Lower lobe of right lung (tissue), 2 donors: ENCODE results near the gene RRP8. TPM values are rescaled to one million over a fixed set of nuclear protein-coding genes. Genes with fewer than 3 reads are reported as not detected.

ENCODE experiments used
- ATAC-seq, 2 donors: fragments of 200-7000 bp; cut with Tn5 transposase; one replicate each; pipeline ENCODE4 v1.9.1; 2020 to 2022; ENCODE audit warnings: mild to moderate bottlenecking in 2 of 2, moderate library complexity in 2 of 2
- DNase-seq: peaks from one replicate; pipeline ENCODE4 v3.0.0-alpha.2; 2020
- H3K27ac ChIP-seq: fragments of 200-600 bp; one replicate; pipeline ENCODE4 v1.8.0; 2022
- H3K27me3 ChIP-seq: fragments of 200-600 bp; one replicate; pipeline ENCODE4 v1.8.0; 2022; ENCODE audit warnings: low read depth
- H3K36me3 ChIP-seq: fragments of 200-600 bp; one replicate; pipeline ENCODE4 v1.8.0; 2022; ENCODE audit warnings: mild to moderate bottlenecking
- H3K4me1 ChIP-seq: fragments of 200-600 bp; one replicate; pipeline ENCODE4 v1.8.0; 2022
- H3K4me3 ChIP-seq: fragments of 200-600 bp; one replicate; pipeline ENCODE4 v1.8.0; 2022; ENCODE audit warnings: mild to moderate bottlenecking
- H3K9me3 ChIP-seq: fragments of 200-600 bp; one replicate; pipeline ENCODE4 v1.8.0; 2022
- intact Hi-C: fragments of 100-400 bp; cut with DNase I; formaldehyde crosslinking; loops from one replicate; pipeline ENCODE4 v1.11.0; 2022
- total RNA-seq: library from RNA; stranded (reverse); fragmentation: NEBNext Ultra II Directional; extraction: Animal tissue kit (Norgen Biotek cat#: 25700); gene quantifications from one replicate; pipeline ENCODE4 v1.2.1, GENCODE V29; 2021
- TF ChIP-seq, protein P1 (sequence below): fragments of 200-600 bp; IDR thresholded peaks from one replicate; pipeline ENCODE4 v1.8.0; 2022; ENCODE audit warnings: antibody characterized with exemption, mild to moderate bottlenecking
- donor health status: DM: no; HTN: yes; CAD: no; lungs with severe emphysema.

RRP8 gene
- total RNA-seq, 1 donor from 2014 or later: 16.5 TPM

DNA sequence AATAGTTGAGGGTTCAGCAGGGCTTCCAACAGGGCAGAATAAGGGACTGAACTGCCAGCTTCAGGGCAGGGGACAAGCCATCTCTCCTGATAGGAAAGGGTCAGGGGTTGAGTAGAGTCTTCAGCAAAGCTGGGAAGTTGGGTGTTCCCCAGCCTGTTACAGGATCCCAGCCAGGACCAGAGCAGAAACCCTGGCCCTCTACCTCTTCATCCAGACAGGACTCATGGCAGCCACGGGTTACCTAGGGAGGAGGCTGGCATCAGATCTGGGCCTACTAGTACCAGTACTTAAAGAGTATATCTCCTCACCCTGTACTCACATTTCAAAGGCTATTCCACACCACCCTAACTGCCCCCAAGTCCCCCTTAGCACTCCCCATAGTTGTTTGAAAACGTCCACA is 11.0 kb upstream of the RRP8 start:
- H3K27ac ChIP-seq: no peak overlapping the region

DNA sequence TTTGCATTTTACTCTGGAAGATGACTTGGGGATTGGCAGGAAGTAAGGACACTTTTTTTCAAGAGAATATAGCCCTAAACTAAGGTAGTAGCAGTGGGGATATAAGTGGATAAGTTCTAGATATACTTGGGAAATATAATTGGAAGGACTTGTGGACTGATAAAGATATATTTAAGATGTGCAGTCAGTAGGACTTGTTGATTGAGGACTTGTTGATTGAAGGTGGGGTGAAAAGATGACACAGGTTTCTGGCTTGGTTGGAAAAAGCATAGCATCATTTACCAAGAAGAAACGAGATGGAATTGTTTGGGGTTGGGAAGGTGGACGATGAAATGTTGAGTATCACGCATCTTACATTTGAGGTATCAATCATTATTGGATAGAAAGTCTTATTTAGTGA is 10.1 kb upstream of the RRP8 start:
- intact Hi-C loops: no loop called here
- TF ChIP-seq, protein P1, sequence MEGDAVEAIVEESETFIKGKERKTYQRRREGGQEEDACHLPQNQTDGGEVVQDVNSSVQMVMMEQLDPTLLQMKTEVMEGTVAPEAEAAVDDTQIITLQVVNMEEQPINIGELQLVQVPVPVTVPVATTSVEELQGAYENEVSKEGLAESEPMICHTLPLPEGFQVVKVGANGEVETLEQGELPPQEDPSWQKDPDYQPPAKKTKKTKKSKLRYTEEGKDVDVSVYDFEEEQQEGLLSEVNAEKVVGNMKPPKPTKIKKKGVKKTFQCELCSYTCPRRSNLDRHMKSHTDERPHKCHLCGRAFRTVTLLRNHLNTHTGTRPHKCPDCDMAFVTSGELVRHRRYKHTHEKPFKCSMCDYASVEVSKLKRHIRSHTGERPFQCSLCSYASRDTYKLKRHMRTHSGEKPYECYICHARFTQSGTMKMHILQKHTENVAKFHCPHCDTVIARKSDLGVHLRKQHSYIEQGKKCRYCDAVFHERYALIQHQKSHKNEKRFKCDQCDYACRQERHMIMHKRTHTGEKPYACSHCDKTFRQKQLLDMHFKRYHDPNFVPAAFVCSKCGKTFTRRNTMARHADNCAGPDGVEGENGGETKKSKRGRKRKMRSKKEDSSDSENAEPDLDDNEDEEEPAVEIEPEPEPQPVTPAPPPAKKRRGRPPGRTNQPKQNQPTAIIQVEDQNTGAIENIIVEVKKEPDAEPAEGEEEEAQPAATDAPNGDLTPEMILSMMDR: no peak
- ATAC-seq (no peak), DNase-seq (no peak)
- Histone ChIP-seq H3K9me3 (no peaks in the 10 kb centered on the region), H3K27me3 (no peaks in the 10 kb centered on the region), H3K4me3 (no peak overlapping the region), H3K27ac (peak overlapping the region; percentile 97), H3K4me1 (peaks cover 43% of the 10 kb centered on the region), H3K36me3 (peaks cover 64% of the 10 kb centered on the region)

More for the DNA sequence above, 11.0 kb upstream of the RRP8 start:
- ATAC-seq: no peak
- no peak overlapping the region for H3K4me3 ChIP-seq
- TF ChIP-seq, protein P1: no peak
- no peaks in the 10 kb centered on the region for H3K9me3 ChIP-seq
- intact Hi-C loops: no loop called here
- no peak for DNase-seq
- H3K4me1 ChIP-seq: peaks cover 35% of the 10 kb centered on the region
- H3K27me3 ChIP-seq: no peaks in the 10 kb centered on the region
- peaks cover 54% of the 10 kb centered on the region for H3K36me3 ChIP-seq

- DNase-seq (peak; percentile 99), ATAC-seq (peak; percentile 97)
- peaks cover 43% of the 10 kb centered on the region for H3K4me1 ChIP-seq
- TF ChIP-seq, protein P1: peak; percentile 36
- peak within 1 kb of the TSS; percentile 81 for H3K4me3 ChIP-seq
- H3K27ac ChIP-seq: peak within 1 kb of the TSS; percentile 97
- no peaks in the 10 kb centered on the region for H3K27me3 ChIP-seq
- intact Hi-C loops: no loop called here
- no peaks in the 10 kb centered on the region for H3K9me3 ChIP-seq
- peaks cover 74% of the 10 kb centered on the region for H3K36me3 ChIP-seq
Observed at GRCh38 chr11:6612213-6613041, 9.0 kb upstream of the RRP8 start, which contains the start of gene TAF10. TSS of gene TAF10 (minus strand) at chr11:6612216. CDS start at chr11:6612189, 27 bp downstream.

- DNase-seq (no peak), ATAC-seq (no peak)
- TF ChIP-seq, protein P1: no peak
- Histone ChIP-seq H3K4me3 (peak overlapping the region; percentile 81), H3K36me3 (peaks cover 73% of the 10 kb centered on the region), H3K27me3 (no peaks in the 10 kb centered on the region), H3K4me1 (peaks cover 45% of the 10 kb centered on the region), H3K9me3 (no peaks in the 10 kb centered on the region), H3K27ac (peak overlapping the region; percentile 97)
- intact Hi-C loops: no loop called here
Observed at GRCh38 chr11:6611963-6612212, 8.5 kb upstream of the RRP8 start.

DNA sequence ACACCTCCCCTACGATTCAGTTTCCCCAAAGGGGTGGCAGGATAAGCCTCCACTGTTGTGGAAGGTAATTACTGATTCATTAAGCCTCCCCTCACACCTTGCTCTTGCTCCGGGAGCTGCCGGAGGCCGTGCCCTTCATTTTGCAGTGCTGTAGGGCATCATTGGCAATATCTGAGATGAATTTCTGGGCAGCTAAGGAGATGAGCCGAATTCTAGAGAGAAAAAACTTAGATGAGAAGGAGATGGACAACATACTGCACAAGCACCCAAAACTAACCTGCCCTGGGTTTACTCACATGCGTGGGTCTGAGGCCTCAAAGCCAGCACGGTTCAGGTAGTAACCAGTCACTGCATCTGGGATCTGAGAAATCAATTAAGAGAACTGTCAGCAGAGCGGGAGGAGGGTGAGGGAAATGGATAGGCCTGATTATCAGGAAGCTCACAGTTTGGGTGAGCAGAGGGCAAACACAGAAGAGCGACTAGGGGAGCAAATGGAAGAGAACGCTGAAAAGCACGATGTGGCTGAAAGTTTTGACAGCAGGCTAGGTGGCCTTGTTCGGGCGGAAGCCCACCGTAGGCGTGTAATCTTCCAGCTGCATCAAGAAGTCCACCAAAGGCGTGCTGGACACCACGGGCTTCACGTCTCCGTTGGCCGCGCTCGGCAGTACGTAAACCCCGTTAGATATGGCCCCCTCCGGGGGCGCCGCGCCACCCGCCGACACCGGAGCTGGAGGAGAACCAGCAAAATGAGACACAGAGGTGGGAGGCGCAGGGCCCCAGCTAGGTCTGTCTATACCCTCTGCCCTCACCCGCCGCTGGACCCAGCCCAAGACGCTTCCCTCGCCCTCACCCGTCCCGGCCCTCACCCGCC is 7.9 kb upstream of the RRP8 start:
- peak; percentile 71 for DNase-seq
- Histone ChIP-seq H3K4me3 (peak overlapping the region; percentile 81), H3K27me3 (no peaks in the 10 kb centered on the region), H3K36me3 (peaks cover 67% of the 10 kb centered on the region), H3K27ac (peak overlapping the region; percentile 97), H3K4me1 (peaks cover 50% of the 10 kb centered on the region), H3K9me3 (no peaks in the 10 kb centered on the region)
- TF ChIP-seq, protein P1: no peak
- intact Hi-C loops: no loop called here
- ATAC-seq: peak; percentile 1 to 3
